Naive thymus-derived CD4-positive, alpha-beta T cell (primary cell): ENCODE results near the gene CIAO2B. TPM values are rescaled to one million over a fixed set of nuclear protein-coding genes. Genes with fewer than 3 reads are reported as not detected.
A peak's percentile ranks its signal among the peaks of the same experiment; 100 is the strongest.

Experiments used
- ATAC-seq: fragments of 150-1000 bp; cut with Tn5 transposase; 2 replicates; pipeline ENCODE4 v1.10.0; 2021; ENCODE audit warnings: mild to moderate bottlenecking, moderate library complexity
- CTCF ChIA-PET: fragments of 350-600 bp; sonication (Branson Sonifier 250); formaldehyde crosslinking; loops from one replicate; lab custom pipeline; 2021; ENCODE audit warnings: antibody characterized with exemption; lab: Charles Lee
- POLR2A ChIA-PET: fragments of 350-600 bp; sonication (Branson Sonifier 250); formaldehyde crosslinking; loops from one replicate; lab custom pipeline; 2021; ENCODE audit warnings: antibody characterized with exemption, inconsistent platforms; lab: Charles Lee
- DNase-seq, 9 donors: peaks; one replicate each; pipeline versions ENCODE4 v3.0.0 to v3.0.0-alpha.2; 2020 to 2022; ENCODE audit warnings: mixed read lengths in 1 of 9
- H3K27ac ChIP-seq: one replicate; pipeline ENCODE4 v1.7.0; 2013; ENCODE audit warnings: mild to moderate bottlenecking, low read depth, low read length, moderate library complexity
- H3K27me3 ChIP-seq, 2 donors: one replicate each; pipeline ENCODE4 v1.7.0; 2013; ENCODE audit warnings: low read length in 2 of 2, mild to moderate bottlenecking in 2 of 2, moderate library complexity in 2 of 2; ENCODE audit not compliant: control insufficient read depth in 2 of 2, insufficient read depth in 2 of 2
- H3K36me3 ChIP-seq, 3 experiments: 1 replicate in 2 of 3; 2 replicates in 1 of 3; pipeline ENCODE4 v1.7.0; 2013; ENCODE audit warnings: low read length in 3 of 3, mild to moderate bottlenecking in 3 of 3, moderate library complexity in 1 of 3; ENCODE audit not compliant: insufficient read depth in 3 of 3, control insufficient read depth in 2 of 3
- H3K4me1 ChIP-seq, 2 donors: one replicate each; pipeline ENCODE4 v1.7.0; 2013; ENCODE audit warnings: low read length in 2 of 2, mild to moderate bottlenecking in 2 of 2, moderate library complexity in 1 of 2; ENCODE audit not compliant: control insufficient read depth in 2 of 2, insufficient read depth in 2 of 2
- H3K4me3 ChIP-seq: 2 replicates; pipeline ENCODE4 v1.7.0; 2013; ENCODE audit warnings: mild to moderate bottlenecking, low read length
- H3K9me3 ChIP-seq, 3 experiments: 1 replicate in 2 of 3; 2 replicates in 1 of 3; pipeline ENCODE4 v1.7.0; 2013; ENCODE audit warnings: low read length in 3 of 3; ENCODE audit not compliant: control insufficient read depth in 2 of 3
- H3K27ac Mint-ChIP-seq, 9 donors: one replicate each; pipeline ENCODE4 v1.8.0; 2020 to 2022; ENCODE audit warnings: mixed read lengths in 9 of 9, mild to moderate bottlenecking in 8 of 9, moderate library complexity in 5 of 9, inconsistent platforms in 2 of 9
- H3K27me3 Mint-ChIP-seq, 5 donors: one replicate each; pipeline ENCODE4 v1.8.0; 2021 to 2022; ENCODE audit warnings: mixed read lengths in 5 of 5, mild to moderate bottlenecking in 1 of 5
- H3K36me3 Mint-ChIP-seq, 5 donors: one replicate each; pipeline ENCODE4 v1.8.0; 2020 to 2022; ENCODE audit warnings: mixed read lengths in 5 of 5, mild to moderate bottlenecking in 3 of 5, inconsistent platforms in 1 of 5
- H3K4me1 Mint-ChIP-seq, 7 donors: one replicate each; pipeline ENCODE4 v1.8.0; 2020 to 2022; ENCODE audit warnings: mixed read lengths in 7 of 7, mild to moderate bottlenecking in 3 of 7, inconsistent platforms in 1 of 7
- H3K4me3 Mint-ChIP-seq, 10 donors: one replicate each; pipeline ENCODE4 v1.8.0; 2020 to 2022; ENCODE audit warnings: mild to moderate bottlenecking in 10 of 10, mixed read lengths in 10 of 10, moderate library complexity in 6 of 10, inconsistent platforms in 2 of 10
- H3K9me3 Mint-ChIP-seq, 11 donors: one replicate each; pipeline ENCODE4 v1.8.0; 2020 to 2022; ENCODE audit warnings: mixed read lengths in 11 of 11, mild to moderate bottlenecking in 4 of 11, inconsistent platforms in 1 of 11, moderate library complexity in 1 of 11
- intact Hi-C, 2 donors: fragments of 100-400 bp; cut with micrococcal nuclease; formaldehyde crosslinking; loops; one replicate each; pipeline ENCODE4 v1.15.1; 2023
- polyA plus RNA-seq, 2 donors: library from polyadenylated mRNA; unstranded; fragments of 300-500 nt; fragmentation: Illumina TruSeq; gene quantifications; one replicate each; pipeline ENCODE4 v1.2.3, GENCODE V29; 2021
- total RNA-seq, 6 experiments: library from RNA in 5 of 6; stranded (reverse) in 5 of 6; gene quantifications; 1 replicate in 5 of 6; 2 replicates in 1 of 6; pipeline ENCODE4 v1.2.3 and lab custom pipeline; 2021 to 2026

Gene CIAO2B
- total and polyA plus RNA-seq, 7 experiments from 2014 or later = 47.0 to 116 (median 61.6) TPM

GRCh38 chr16:66888647-66889615 is 45.3 kb downstream of the CIAO2B start:
- H3K4me3 Mint-ChIP-seq = no peak overlapping the region
- Histone ChIP-seq H3K9me3 (no peaks in the 10 kb centered on the region), H3K4me3 (no peak overlapping the region), H3K4me1 (peaks cover 0 to 3% of the 10 kb centered on the region in 2 donors), H3K27ac (no peak overlapping the region), H3K36me3 (peaks cover 0 to 32% (median 0%) of the 10 kb centered on the region in 3 experiments), H3K27me3 (no peaks in the 10 kb centered on the region)
- ChIA-PET POLR2A (interaction anchor here (0.6 to 0.8 kb wide), 3 partner anchors 9 to 578 kb away, joined by 3 read pairs; partner anchors contain the start of gene PDP2), CTCF (interaction anchor here (1.4 kb wide), 1 partner anchor 16 kb away, joined by 4 read pairs; no protein-coding TSS in a partner anchor)
- peaks cover 0 to 2% (median 0%) of the 10 kb centered on the region in 11 donors for H3K9me3 Mint-ChIP-seq
- H3K4me1 Mint-ChIP-seq = peaks cover 9 to 46% (median 31%) of the 10 kb centered on the region in 7 donors
- H3K27me3 Mint-ChIP-seq = no peaks in the 10 kb centered on the region
- peaks cover 0 to 20% (median 4%) of the 10 kb centered on the region in 5 donors for H3K36me3 Mint-ChIP-seq
- intact Hi-C loops = no loop called here
- ATAC-seq (no peak), DNase-seq (no peak)
- peak overlapping the region in 2 of 9 donors; percentile 26 to 33 for H3K27ac Mint-ChIP-seq

- no peak overlapping the region for H3K4me3 ChIP-seq
- Mint-ChIP-seq H3K4me3 (no peak overlapping the region), H3K9me3 (peaks cover 0 to 2% (median 0%) of the 10 kb centered on the region in 11 donors), H3K27ac (no peak overlapping the region), H3K4me1 (peaks cover 6 to 45% (median 33%) of the 10 kb centered on the region in 7 donors), H3K36me3 (peaks cover 0 to 20% (median 4%) of the 10 kb centered on the region in 5 donors), H3K27me3 (no peaks in the 10 kb centered on the region)
- ATAC-seq = no peak
- intact Hi-C loops = no loop called here
- no peak for DNase-seq
- no peaks in the 10 kb centered on the region for H3K9me3 ChIP-seq
- no peaks in the 10 kb centered on the region for H3K27me3 ChIP-seq
- H3K4me1 ChIP-seq = peaks cover 0 to 1% of the 10 kb centered on the region in 2 donors
- CTCF ChIA-PET = interaction anchor here (1.4 kb wide), 1 partner anchor 14 kb away, joined by 4 read pairs; no protein-coding TSS in a partner anchor
- POLR2A ChIA-PET = no interaction called here
- peaks cover 0 to 32% (median 0%) of the 10 kb centered on the region in 3 experiments for H3K36me3 ChIP-seq
- no peak overlapping the region for H3K27ac ChIP-seq
Observed at GRCh38 chr16:66886914-66887313, 47.3 kb downstream of the CIAO2B start.

- POLR2A ChIA-PET = no interaction called here
- Histone ChIP-seq H3K36me3 (peaks cover 0 to 32% (median 0%) of the 10 kb centered on the region in 3 experiments), H3K4me3 (no peak overlapping the region), H3K4me1 (peaks cover 0 to 7% of the 10 kb centered on the region in 2 donors), H3K27me3 (no peaks in the 10 kb centered on the region), H3K27ac (no peak overlapping the region), H3K9me3 (no peaks in the 10 kb centered on the region)
- intact Hi-C loops = no loop called here
- Mint-ChIP-seq H3K4me1 (peaks cover 10 to 49% (median 37%) of the 10 kb centered on the region in 7 donors), H3K27ac (no peak overlapping the region), H3K27me3 (no peaks in the 10 kb centered on the region), H3K4me3 (no peak overlapping the region), H3K9me3 (peaks cover 0 to 2% (median 0%) of the 10 kb centered on the region in 11 donors), H3K36me3 (peaks cover 0 to 20% (median 4%) of the 10 kb centered on the region in 5 donors)
- ATAC-seq (no peak), DNase-seq (no peak)
- CTCF ChIA-PET = interaction anchor here (0.7 to 1.2 kb wide), 2 partner anchors 56 to 58 kb away, joined by 3 read pairs; partner anchors contain the start of gene NAE1
Observed at GRCh38 chr16:66886321-66886720, 47.9 kb downstream of the CIAO2B start.

- H3K4me3 Mint-ChIP-seq = no peak overlapping the region
- H3K4me1 Mint-ChIP-seq = peaks cover 11 to 47% (median 37%) of the 10 kb centered on the region in 7 donors
- no peaks in the 10 kb centered on the region for H3K27me3 ChIP-seq
- DNase-seq (no peak), ATAC-seq (no peak)
- H3K4me1 ChIP-seq = peaks cover 0 to 8% of the 10 kb centered on the region in 2 donors
- no peak overlapping the region for H3K27ac ChIP-seq
- H3K9me3 Mint-ChIP-seq = no peaks in the 10 kb centered on the region
- peaks cover 0 to 20% (median 4%) of the 10 kb centered on the region in 5 donors for H3K36me3 Mint-ChIP-seq
- ChIA-PET POLR2A (no interaction called here), CTCF (interaction anchor here (0.7 to 1.2 kb wide), 2 partner anchors 55 to 59 kb away, joined by 3 read pairs; partner anchors contain the start of gene NAE1)
- H3K27me3 Mint-ChIP-seq = no peaks in the 10 kb centered on the region
- no peaks in the 10 kb centered on the region for H3K9me3 ChIP-seq
- no peak overlapping the region for H3K4me3 ChIP-seq
- peak overlapping the region in 1 of 9 donors; percentile 29 for H3K27ac Mint-ChIP-seq
- intact Hi-C loops = no loop called here
- H3K36me3 ChIP-seq = peaks cover 0 to 36% (median 0%) of the 10 kb centered on the region in 3 experiments
Observed at GRCh38 chr16:66885491-66885890, 48.7 kb downstream of the CIAO2B start.

GRCh38 chr16:66882702-66883101 is 51.5 kb downstream of the CIAO2B start:
- Mint-ChIP-seq H3K27ac (peak overlapping the region in 1 of 9 donors; percentile 20), H3K36me3 (peaks cover 0 to 20% (median 4%) of the 10 kb centered on the region in 5 donors), H3K27me3 (no peaks in the 10 kb centered on the region), H3K4me1 (peaks cover 22 to 63% (median 42%) of the 10 kb centered on the region in 7 donors), H3K9me3 (no peaks in the 10 kb centered on the region), H3K4me3 (peak overlapping the region in 3 of 10 donors; percentile 25 to 99 (median 95))
- no peaks in the 10 kb centered on the region for H3K9me3 ChIP-seq
- no peak overlapping the region for H3K27ac ChIP-seq
- H3K36me3 ChIP-seq = peaks cover 0 to 34% (median 0%) of the 10 kb centered on the region in 3 experiments
- H3K27me3 ChIP-seq = no peaks in the 10 kb centered on the region
- ChIA-PET CTCF (interaction anchor here (0.6 to 3.4 kb wide), 3 partner anchors 10 to 52 kb away, joined by 4 to 26 read pairs (median 8); partner anchors contain the start of gene NAE1), POLR2A (interaction anchor here (0.6 to 1.0 kb wide), 3 partner anchors 10 to 272 kb away, joined by 3 to 4 read pairs (median 3); no protein-coding TSS in a partner anchor)
- H3K4me3 ChIP-seq = no peak overlapping the region
- intact Hi-C loops = loop anchor here (5.0 kb wide), 2 partner anchors 50 to 330 kb away; partner anchors contain the start of genes CIAO2B (in 2 of the 2), CKLF (in 1 of the 2) and TK2 (in 1 of the 2)
- no peak for ATAC-seq
- no peak for DNase-seq
- H3K4me1 ChIP-seq = peaks cover 4 to 12% of the 10 kb centered on the region in 2 donors
